Measurements from ENCODE around the gene SEL1L3. TPM values are rescaled to one million over a fixed set of nuclear protein-coding genes. Genes with fewer than 3 reads are reported as not detected.
A peak's percentile ranks its signal among the peaks of the same experiment; 100 is the strongest.

Gene SEL1L3
- total and polyA plus RNA-seq, 4 donors: 3.3 to 13.1 (median 5.7) TPM

DNA sequence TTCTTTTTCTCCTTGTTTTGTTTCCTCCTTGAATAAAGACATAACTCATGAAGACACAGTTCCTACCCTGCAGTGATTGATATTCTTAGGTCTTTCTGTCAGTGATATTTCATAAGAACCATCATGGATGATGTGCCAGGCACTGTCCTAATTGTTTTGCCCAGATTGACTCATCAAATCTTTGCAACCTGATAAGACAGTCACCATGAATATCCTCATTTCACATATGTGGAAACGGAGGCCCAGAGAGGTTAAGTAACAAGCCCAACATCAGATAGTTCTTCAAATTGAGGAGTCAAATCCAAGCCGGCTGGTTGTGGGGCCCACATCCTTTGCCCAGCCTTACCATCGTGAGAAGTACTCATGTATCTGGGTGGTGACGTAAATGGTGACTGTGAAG, 69.9 kb downstream of the SEL1L3 start:
- no peak overlapping the region for H3K4me3 ChIP-seq (ENCODE audit: low read depth in 1 of 3, low read length in 3 of 3)
- 97% methylated on average over 4 of the region's 4 CpGs for WGBS
- no peak overlapping the region for H3K27ac ChIP-seq (ENCODE audit: low read depth in 1 of 2, low read length in 2 of 2)
- H3K36me3 ChIP-seq (ENCODE audit: control insufficient read depth in 4 of 4, insufficient read depth in 3 of 4, low read depth in 1 of 4, low read length in 3 of 4): no peaks in the 10 kb centered on the region
- no peaks in the 10 kb centered on the region for H3K27me3 ChIP-seq (ENCODE audit: control insufficient read depth in 4 of 4, insufficient read depth in 4 of 4, low read length in 3 of 4)
- H3K4me1 ChIP-seq (ENCODE audit: control insufficient read depth in 4 of 4, insufficient read depth in 4 of 4, low read length in 3 of 4): peaks cover 0 to 27% (median 22%) of the 10 kb centered on the region in 4 donors
- no peak overlapping the region for H3K9ac ChIP-seq (ENCODE audit: low read depth in 1 of 2, low read length in 2 of 2)
- TF ChIP-seq, protein P1, sequence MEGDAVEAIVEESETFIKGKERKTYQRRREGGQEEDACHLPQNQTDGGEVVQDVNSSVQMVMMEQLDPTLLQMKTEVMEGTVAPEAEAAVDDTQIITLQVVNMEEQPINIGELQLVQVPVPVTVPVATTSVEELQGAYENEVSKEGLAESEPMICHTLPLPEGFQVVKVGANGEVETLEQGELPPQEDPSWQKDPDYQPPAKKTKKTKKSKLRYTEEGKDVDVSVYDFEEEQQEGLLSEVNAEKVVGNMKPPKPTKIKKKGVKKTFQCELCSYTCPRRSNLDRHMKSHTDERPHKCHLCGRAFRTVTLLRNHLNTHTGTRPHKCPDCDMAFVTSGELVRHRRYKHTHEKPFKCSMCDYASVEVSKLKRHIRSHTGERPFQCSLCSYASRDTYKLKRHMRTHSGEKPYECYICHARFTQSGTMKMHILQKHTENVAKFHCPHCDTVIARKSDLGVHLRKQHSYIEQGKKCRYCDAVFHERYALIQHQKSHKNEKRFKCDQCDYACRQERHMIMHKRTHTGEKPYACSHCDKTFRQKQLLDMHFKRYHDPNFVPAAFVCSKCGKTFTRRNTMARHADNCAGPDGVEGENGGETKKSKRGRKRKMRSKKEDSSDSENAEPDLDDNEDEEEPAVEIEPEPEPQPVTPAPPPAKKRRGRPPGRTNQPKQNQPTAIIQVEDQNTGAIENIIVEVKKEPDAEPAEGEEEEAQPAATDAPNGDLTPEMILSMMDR (IDR thresholded peaks at IDR 0.05; ENCODE audit: low read depth, low read length, missing input control): no peak
- no peak for TF ChIP-seq FOXA2 (IDR thresholded peaks at IDR 0.05)
- TF ChIP-seq RAD21 (IDR thresholded peaks at IDR 0.05): no peak
- TF ChIP-seq, protein P2, sequence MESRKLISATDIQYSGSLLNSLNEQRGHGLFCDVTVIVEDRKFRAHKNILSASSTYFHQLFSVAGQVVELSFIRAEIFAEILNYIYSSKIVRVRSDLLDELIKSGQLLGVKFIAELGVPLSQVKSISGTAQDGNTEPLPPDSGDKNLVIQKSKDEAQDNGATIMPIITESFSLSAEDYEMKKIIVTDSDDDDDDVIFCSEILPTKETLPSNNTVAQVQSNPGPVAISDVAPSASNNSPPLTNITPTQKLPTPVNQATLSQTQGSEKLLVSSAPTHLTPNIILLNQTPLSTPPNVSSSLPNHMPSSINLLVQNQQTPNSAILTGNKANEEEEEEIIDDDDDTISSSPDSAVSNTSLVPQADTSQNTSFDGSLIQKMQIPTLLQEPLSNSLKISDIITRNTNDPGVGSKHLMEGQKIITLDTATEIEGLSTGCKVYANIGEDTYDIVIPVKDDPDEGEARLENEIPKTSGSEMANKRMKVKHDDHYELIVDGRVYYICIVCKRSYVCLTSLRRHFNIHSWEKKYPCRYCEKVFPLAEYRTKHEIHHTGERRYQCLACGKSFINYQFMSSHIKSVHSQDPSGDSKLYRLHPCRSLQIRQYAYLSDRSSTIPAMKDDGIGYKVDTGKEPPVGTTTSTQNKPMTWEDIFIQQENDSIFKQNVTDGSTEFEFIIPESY (IDR thresholded peaks at IDR 0.05): no peak
- TF ChIP-seq, protein P3, sequence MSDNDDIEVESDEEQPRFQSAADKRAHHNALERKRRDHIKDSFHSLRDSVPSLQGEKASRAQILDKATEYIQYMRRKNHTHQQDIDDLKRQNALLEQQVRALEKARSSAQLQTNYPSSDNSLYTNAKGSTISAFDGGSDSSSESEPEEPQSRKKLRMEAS (IDR thresholded peaks at IDR 0.05): no peak
- no peaks in the 10 kb centered on the region for H3K9me3 ChIP-seq (ENCODE audit: control insufficient read depth in 4 of 4, low read length in 3 of 4)
- no peak for DNase-seq (ENCODE audit: low spot score)

DNA sequence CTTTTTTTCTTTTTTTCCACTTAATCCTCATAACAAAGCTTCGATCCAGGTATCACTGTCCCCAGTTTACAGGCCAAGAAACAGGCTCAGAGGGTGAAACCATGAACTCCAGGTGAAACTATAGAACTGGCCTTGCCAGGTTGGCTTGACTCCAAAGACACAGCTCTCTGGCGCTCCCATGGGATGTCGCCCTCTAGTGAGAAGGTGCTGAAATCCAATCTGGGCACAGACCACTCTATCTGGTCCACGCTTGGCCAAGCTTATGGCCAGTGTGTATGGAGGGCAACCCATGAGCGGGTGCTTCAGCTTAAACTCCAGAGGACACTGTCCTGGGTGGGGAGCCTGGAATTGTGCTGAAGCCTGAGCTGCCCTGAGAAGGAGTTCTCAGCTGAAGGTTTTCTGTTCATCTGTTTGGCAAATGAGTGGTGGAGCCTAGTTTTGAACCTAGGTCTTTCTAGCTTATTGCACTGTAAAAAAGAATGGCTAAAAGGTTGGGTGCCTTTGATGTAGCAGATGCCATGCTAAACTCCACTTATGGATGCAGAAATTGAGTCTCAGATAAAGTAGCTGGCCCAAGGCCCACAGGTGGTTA, 70.5 kb downstream of the SEL1L3 start:
- H3K9ac ChIP-seq (ENCODE audit: low read depth in 1 of 2, low read length in 2 of 2): no peak overlapping the region
- TF ChIP-seq, protein P4, sequence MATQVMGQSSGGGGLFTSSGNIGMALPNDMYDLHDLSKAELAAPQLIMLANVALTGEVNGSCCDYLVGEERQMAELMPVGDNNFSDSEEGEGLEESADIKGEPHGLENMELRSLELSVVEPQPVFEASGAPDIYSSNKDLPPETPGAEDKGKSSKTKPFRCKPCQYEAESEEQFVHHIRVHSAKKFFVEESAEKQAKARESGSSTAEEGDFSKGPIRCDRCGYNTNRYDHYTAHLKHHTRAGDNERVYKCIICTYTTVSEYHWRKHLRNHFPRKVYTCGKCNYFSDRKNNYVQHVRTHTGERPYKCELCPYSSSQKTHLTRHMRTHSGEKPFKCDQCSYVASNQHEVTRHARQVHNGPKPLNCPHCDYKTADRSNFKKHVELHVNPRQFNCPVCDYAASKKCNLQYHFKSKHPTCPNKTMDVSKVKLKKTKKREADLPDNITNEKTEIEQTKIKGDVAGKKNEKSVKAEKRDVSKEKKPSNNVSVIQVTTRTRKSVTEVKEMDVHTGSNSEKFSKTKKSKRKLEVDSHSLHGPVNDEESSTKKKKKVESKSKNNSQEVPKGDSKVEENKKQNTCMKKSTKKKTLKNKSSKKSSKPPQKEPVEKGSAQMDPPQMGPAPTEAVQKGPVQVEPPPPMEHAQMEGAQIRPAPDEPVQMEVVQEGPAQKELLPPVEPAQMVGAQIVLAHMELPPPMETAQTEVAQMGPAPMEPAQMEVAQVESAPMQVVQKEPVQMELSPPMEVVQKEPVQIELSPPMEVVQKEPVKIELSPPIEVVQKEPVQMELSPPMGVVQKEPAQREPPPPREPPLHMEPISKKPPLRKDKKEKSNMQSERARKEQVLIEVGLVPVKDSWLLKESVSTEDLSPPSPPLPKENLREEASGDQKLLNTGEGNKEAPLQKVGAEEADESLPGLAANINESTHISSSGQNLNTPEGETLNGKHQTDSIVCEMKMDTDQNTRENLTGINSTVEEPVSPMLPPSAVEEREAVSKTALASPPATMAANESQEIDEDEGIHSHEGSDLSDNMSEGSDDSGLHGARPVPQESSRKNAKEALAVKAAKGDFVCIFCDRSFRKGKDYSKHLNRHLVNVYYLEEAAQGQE (IDR thresholded peaks at IDR 0.05): peak; percentile 43
- TF ChIP-seq HNF4A (conservative IDR thresholded peaks at IDR 0.05) (peak in 1 of 2 donors; percentile 21), RAD21 (IDR thresholded peaks at IDR 0.05) (peak; percentile 76 to 77), RXRA (IDR thresholded peaks at IDR 0.05) (peak in 1 of 2 donors; percentile 28), GABPA (IDR thresholded peaks at IDR 0.05 in 1 of 2, conservative IDR thresholded peaks at IDR 0.05 in 1 of 2) (no peak), FOXA2 (IDR thresholded peaks at IDR 0.05) (no peak)
- TF ChIP-seq, protein P1 (IDR thresholded peaks at IDR 0.05; ENCODE audit: low read depth, low read length, missing input control): peak; percentile 47
- H3K36me3 ChIP-seq (ENCODE audit: control insufficient read depth in 4 of 4, insufficient read depth in 3 of 4, low read depth in 1 of 4, low read length in 3 of 4): no peaks in the 10 kb centered on the region
- peaks cover 0 to 31% (median 26%) of the 10 kb centered on the region in 4 donors for H3K4me1 ChIP-seq (ENCODE audit: control insufficient read depth in 4 of 4, insufficient read depth in 4 of 4, low read length in 3 of 4)
- no peak overlapping the region for H3K4me3 ChIP-seq (ENCODE audit: low read depth in 1 of 3, low read length in 3 of 3)
- no peaks in the 10 kb centered on the region for H3K9me3 ChIP-seq (ENCODE audit: control insufficient read depth in 4 of 4, low read length in 3 of 4)
- no peaks in the 10 kb centered on the region for H3K27me3 ChIP-seq (ENCODE audit: control insufficient read depth in 4 of 4, insufficient read depth in 4 of 4, low read length in 3 of 4)
- WGBS: 49% methylated on average over 5 of the region's 5 CpGs
- DNase-seq (ENCODE audit: low spot score): no peak
- no peak overlapping the region for H3K27ac ChIP-seq (ENCODE audit: low read depth in 1 of 2, low read length in 2 of 2)
